HUES64 (cell line): ENCODE results near the gene ARL15.

Experiments used
- H3K27ac ChIP-seq: 2 replicates; pipeline ENCODE4 v1.7.0; 2013; ENCODE audit warnings: low read depth, low read length, inconsistent platforms
- H3K27me3 ChIP-seq: 2 replicates; pipeline ENCODE4 v1.6.1; 2013; ENCODE audit warnings: mild to moderate bottlenecking, low read length; ENCODE audit not compliant: insufficient read depth
- H3K36me3 ChIP-seq: 2 replicates; pipeline ENCODE4 v1.6.1; 2013; ENCODE audit warnings: mild to moderate bottlenecking, low read length; ENCODE audit not compliant: insufficient read depth
- H3K4me1 ChIP-seq: 2 replicates; pipeline ENCODE4 v1.6.1; 2013; ENCODE audit warnings: mild to moderate bottlenecking, low read length, moderate library complexity; ENCODE audit not compliant: insufficient read depth
- H3K4me3 ChIP-seq: 2 replicates; pipeline ENCODE4 v1.5.1; 2013; ENCODE audit warnings: mild to moderate bottlenecking, low read length, moderate library complexity
- H3K9ac ChIP-seq: 2 replicates; pipeline ENCODE4 v1.6.1; 2013; ENCODE audit warnings: mild to moderate bottlenecking, low read depth, low read length
- H3K9me3 ChIP-seq: 2 replicates; pipeline ENCODE4 v1.6.1; 2013; ENCODE audit warnings: low read depth, low read length; ENCODE audit not compliant: insufficient read depth
- WGBS: fragments of 150-250, 120-280 bp; methylation state at CpG from one replicate; pipeline ENCODE4 v1.1.7; 2013; ENCODE audit warnings: missing lambda C conversion rate; 5-methylcytosine and 5-hydroxymethylcytosine counted together

Gene ARL15

DNA sequence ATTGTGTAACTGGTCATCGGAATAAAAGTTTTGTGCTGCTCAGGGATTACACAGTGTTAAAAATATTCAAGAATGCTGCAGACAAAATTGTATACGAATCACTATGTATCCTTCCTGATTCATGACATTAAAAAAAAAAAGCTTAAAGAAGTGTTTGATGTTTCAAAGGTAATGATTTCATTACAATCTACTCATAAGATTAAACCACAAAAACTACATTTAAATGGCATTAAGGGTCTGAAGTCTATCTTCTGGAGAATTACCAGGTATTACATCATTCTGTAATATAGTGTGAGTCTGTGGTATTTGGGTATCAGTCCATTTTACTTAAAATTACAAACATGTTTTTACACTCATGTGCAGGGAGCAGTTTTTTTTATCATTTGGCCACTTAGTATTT, 425.5 kb downstream of the ARL15 start:
- 94% methylated on average over 1 of the region's 2 CpGs for WGBS
- Histone ChIP-seq H3K4me3 (no peak overlapping the region), H3K9ac (no peak overlapping the region), H3K27me3 (no peaks in the 10 kb centered on the region), H3K4me1 (peaks cover 56% of the 10 kb centered on the region), H3K9me3 (no peaks in the 10 kb centered on the region), H3K36me3 (no peaks in the 10 kb centered on the region), H3K27ac (peak overlapping the region; percentile 16; the same call in 1 of the 2 replicates)

DNA sequence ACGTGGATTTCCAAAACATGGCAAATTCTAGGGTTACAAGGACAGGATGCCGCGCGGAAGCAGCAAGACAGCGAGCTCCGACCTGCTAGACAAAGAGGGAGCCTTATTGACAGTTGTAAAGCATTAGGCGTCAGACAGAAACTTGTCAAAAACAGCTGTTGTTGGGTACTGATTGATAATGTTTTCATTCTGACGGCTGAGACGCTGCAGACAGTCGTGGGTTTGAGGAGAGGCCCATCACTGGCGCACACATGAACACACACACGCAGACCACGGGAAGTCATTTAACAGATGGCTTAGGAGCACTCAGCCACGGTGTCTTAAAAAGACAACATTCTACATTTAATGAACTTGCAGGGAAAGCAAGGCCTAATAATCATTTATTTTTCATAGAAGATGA, 426.0 kb downstream of the ARL15 start:
- no peak overlapping the region for H3K9ac ChIP-seq
- H3K4me1 ChIP-seq, result peaks cover 60% of the 10 kb centered on the region
- WGBS, result 38% methylated on average over 14 of the region's 14 CpGs
- peak overlapping the region; percentile 16; the same call in 1 of the 2 replicates for H3K27ac ChIP-seq
- H3K4me3 ChIP-seq, result no peak overlapping the region
- H3K9me3 ChIP-seq, result no peaks in the 10 kb centered on the region
- H3K36me3 ChIP-seq, result no peaks in the 10 kb centered on the region
- no peaks in the 10 kb centered on the region for H3K27me3 ChIP-seq

DNA sequence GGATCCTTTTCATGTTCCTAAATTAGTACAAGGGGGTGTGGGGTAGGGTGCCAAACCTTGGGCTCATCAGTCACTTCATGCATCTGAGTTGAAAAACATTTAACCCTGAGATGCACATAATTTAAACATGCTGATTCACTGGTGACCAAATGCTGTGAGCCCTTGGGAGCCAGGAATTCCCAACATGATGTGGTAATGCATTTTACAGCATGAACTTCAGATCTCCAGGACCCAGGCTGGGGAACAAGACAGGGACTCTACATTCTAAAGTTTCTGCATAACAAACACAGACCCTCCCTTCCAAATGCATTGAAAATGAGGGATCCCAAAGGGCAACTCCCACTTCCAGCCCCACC, 427.7 kb downstream of the ARL15 start:
- peak overlapping the region; percentile 7; the same call in 1 of the 2 replicates for H3K9ac ChIP-seq
- H3K27me3 ChIP-seq, result no peaks in the 10 kb centered on the region
- no peaks in the 10 kb centered on the region for H3K9me3 ChIP-seq
- peaks cover 62% of the 10 kb centered on the region for H3K4me1 ChIP-seq
- H3K4me3 ChIP-seq, result no peak overlapping the region
- no peaks in the 10 kb centered on the region for H3K36me3 ChIP-seq
- peak overlapping the region; percentile 76; the same call in 1 of the 2 replicates for H3K27ac ChIP-seq

DNA sequence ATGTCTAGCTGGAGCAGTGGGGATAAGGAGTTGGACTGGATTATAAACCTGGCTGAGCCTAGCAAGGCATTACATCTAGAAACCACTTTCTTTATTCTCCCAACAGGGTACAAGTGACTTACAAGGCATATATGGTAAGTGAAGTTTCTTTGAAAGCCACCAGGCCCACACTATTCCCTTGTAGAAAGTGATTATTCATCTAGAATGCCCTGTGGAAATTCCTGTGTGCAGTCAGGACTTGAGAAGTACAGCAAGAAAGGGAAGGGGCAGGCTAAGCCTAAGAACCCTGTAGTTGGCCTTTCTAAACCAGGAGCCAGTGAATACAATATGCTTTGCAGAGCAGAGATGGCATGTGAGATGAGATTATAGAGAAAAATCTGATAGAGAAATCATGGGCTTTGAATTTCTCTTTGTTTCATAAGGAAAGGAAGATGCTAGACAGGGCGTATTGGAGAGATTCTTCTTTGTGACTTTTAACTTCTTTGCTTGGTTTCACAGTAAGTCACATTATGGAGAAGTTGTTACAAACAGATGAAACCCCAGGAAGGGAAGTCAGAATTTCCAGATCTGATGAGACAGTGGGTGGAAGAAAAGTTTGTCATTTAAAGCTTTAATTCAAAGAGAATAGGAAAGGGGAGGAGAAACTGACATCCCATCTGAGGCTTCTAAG, 428.2 kb downstream of the ARL15 start:
- Histone ChIP-seq H3K27me3 (no peaks in the 10 kb centered on the region), H3K4me1 (peaks cover 62% of the 10 kb centered on the region), H3K36me3 (no peaks in the 10 kb centered on the region), H3K9me3 (no peaks in the 10 kb centered on the region), H3K9ac (peak overlapping the region; percentile 7; the same call in 1 of the 2 replicates), H3K4me3 (no peak overlapping the region), H3K27ac (peak overlapping the region; percentile 76; the same call in 1 of the 2 replicates)
- 68% methylated on average over 1 of the region's 1 CpG for WGBS

DNA sequence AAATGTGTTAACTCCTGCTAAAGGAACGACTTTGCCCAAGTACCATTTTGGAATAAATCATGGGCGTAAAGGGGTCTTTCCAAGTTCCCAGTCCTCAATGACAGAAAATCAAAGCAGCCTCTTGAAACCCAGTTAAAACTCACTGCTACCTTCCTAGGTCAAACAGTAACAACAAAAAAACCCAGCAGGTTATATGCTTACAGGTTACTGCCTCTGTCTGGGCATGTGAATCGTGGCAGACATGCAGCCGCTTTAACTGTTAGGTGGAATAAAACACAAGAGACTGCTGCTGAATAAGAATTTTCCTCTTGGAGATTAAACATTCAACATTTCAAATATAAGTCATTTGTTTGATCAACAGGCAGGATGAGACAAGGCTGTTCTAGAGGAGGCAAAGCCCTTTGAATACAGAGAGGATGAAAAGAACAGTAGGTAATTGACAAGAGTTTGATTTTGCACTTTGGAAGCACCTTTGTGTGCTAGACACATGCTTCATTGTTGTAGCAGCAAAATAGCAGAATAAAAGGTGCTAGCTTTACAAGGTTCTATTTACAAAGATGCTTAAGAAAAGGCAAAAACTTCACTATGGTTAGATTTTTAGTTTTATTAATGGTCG, 430.6 kb downstream of the ARL15 start:
- Histone ChIP-seq H3K9me3 (no peaks in the 10 kb centered on the region), H3K27ac (peak overlapping the region; percentile 7; the same call in 1 of the 2 replicates), H3K4me3 (no peak overlapping the region), H3K9ac (peak overlapping the region; percentile 24; the same call in 1 of the 2 replicates), H3K27me3 (no peaks in the 10 kb centered on the region), H3K4me1 (peaks cover 45% of the 10 kb centered on the region), H3K36me3 (no peaks in the 10 kb centered on the region)
- WGBS, result 73% methylated on average over 5 of the region's 5 CpGs

DNA sequence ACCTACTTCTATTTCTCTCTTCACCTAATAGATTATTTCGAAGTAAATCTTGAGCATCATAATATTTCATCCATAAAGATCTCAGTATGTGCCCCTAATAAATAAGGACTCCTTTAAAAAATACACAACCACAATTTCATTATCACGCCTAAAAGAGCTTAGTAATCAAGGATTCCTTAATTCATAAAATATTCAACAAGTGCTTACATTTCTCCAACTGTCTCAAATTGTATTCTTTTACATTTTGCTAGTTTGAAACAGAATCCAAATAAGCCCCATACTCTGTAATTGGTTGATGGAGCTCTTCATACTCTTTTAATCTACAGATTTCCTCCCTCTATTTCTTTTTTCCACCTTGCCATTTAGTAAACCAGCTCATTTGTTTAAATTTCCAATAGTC, 432.4 kb downstream of the ARL15 start:
- 95% methylated on average over 2 of the region's 2 CpGs for WGBS

DNA sequence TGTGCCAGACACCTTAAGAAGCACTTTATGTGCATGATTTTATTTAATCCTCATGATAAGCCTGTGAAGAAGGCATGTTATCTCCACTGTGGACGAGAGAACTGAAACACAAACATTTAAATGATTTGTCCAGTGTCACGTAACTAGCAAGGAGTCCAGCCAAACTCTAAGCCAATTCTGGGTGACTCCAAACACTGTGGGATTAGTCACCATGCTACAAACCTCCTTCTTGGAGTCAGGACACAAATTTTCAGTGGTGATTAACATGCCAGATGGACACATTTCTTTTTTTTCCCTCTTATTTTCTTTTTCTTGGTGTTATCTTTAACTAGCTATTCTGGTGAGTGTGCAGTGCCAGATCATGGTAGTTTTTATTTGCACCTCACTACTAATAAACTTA, 433.1 kb downstream of the ARL15 start:
- peaks cover 12% of the 10 kb centered on the region for H3K9me3 ChIP-seq
- H3K4me3 ChIP-seq, result no peak overlapping the region
- H3K27ac ChIP-seq, result no peak overlapping the region
- peaks cover 22% of the 10 kb centered on the region for H3K4me1 ChIP-seq
- 91% methylated on average over 2 of the region's 2 CpGs for WGBS
- H3K36me3 ChIP-seq, result no peaks in the 10 kb centered on the region
- H3K27me3 ChIP-seq, result no peaks in the 10 kb centered on the region
- no peak overlapping the region for H3K9ac ChIP-seq

More for the DNA sequence above, 432.4 kb downstream of the ARL15 start:
- Histone ChIP-seq H3K4me1 (peaks cover 30% of the 10 kb centered on the region), H3K9me3 (peaks cover 12% of the 10 kb centered on the region), H3K27me3 (no peaks in the 10 kb centered on the region), H3K27ac (no peak overlapping the region), H3K9ac (no peak overlapping the region), H3K36me3 (no peaks in the 10 kb centered on the region), H3K4me3 (no peak overlapping the region)

DNA sequence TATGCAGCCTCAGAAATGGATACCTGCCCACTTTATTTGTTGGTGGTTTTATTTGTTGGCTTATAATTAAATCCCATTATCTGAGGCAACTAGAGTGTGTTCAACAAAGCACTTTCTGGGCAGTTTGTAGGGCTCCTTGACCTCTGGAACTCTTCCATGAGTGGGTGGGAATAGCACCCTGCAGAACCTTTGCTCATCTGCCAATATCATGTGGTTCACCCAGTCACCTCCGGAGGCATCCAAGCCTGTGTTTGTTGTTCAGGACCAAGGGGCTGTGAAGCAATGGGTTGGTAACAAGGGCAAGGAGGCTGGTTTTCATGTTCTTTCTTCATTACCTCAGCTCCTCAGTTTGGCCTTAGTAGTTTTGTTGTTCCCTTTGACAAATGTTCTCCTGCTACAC, 436.0 kb downstream of the ARL15 start:
- WGBS, result 89% methylated on average over 1 of the region's 1 CpG
- no peak overlapping the region for H3K9ac ChIP-seq
- H3K27me3 ChIP-seq, result no peaks in the 10 kb centered on the region
- H3K9me3 ChIP-seq, result peaks cover 12% of the 10 kb centered on the region
- H3K4me1 ChIP-seq, result peaks cover 2% of the 10 kb centered on the region; the same call in 1 of the 2 replicates
- H3K4me3 ChIP-seq, result no peak overlapping the region
- no peaks in the 10 kb centered on the region for H3K36me3 ChIP-seq
- H3K27ac ChIP-seq, result no peak overlapping the region

DNA sequence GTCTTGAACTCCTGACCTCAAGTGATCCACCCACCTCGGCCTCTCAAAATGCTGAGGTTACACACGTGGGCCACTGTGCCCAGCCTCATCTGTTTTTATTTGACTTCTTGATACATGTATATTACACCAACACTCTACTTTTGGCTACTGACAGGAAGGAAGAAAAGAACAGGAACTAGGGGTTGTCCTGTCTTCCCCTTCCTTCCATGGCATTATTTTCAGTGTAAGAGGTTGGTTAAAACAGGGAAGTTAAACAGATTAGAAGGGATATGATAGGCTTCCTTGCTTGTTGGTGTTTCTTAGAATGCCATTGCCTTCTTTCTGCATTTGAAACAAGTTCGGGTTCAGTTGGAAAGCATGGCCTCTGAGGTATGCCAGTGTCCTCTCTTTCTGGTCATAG, 437.1 kb downstream of the ARL15 start:
- no peaks in the 10 kb centered on the region for H3K4me1 ChIP-seq
- H3K4me3 ChIP-seq, result no peak overlapping the region
- no peaks in the 10 kb centered on the region for H3K27me3 ChIP-seq
- peaks cover 12% of the 10 kb centered on the region for H3K9me3 ChIP-seq
- H3K36me3 ChIP-seq, result no peaks in the 10 kb centered on the region
- no peak overlapping the region for H3K27ac ChIP-seq
- no peak overlapping the region for H3K9ac ChIP-seq
- 95% methylated on average over 3 of the region's 3 CpGs for WGBS

DNA sequence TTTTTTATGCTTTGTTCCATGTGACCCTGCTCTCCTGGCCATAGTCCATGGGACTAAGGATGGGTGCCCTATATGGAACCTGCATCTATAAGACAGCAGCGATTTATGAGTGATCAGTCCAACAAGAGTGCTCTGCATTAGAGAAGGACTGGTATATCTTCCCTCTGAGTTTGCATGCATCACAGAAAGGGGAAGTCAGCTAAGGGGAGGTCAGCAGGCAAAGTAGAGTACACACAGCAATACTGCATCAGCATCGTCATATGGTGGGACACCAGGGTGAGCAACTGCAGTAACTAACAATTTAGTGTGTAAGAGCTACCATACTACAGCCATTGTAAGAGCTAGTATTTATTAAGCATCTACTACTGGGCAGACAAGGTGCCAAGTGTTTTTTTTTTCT, 438.6 kb downstream of the ARL15 start:
- peaks cover 12% of the 10 kb centered on the region for H3K9me3 ChIP-seq
- no peaks in the 10 kb centered on the region for H3K27me3 ChIP-seq
- no peak overlapping the region for H3K4me3 ChIP-seq
- no peak overlapping the region for H3K27ac ChIP-seq
- no peaks in the 10 kb centered on the region for H3K4me1 ChIP-seq
- H3K36me3 ChIP-seq, result no peaks in the 10 kb centered on the region
- H3K9ac ChIP-seq, result no peak overlapping the region
- 94% methylated on average over 2 of the region's 2 CpGs for WGBS

DNA sequence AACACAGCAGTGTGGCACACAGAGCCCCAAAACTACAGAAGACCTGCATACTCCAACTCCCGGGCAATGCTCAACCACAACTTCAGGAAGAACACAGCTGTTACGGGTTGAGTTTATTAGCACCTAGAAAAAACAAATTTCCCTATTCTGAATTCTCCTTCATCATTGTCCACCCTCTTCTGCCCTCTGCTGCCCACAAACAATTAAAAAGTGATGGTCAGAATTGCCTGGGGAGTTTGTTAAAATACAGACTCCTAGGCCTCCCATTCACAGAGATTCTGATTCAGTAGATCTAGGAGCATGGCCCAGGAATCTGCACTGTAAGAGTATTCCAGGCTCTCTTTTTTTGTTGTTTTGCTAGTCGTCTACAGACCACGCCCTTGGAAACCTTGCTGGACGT, 439.3 kb downstream of the ARL15 start:
- peaks cover 13% of the 10 kb centered on the region for H3K9me3 ChIP-seq
- 89% methylated on average over 5 of the region's 5 CpGs for WGBS

More for the DNA sequence above, 439.3 kb downstream of the ARL15 start:
- no peak overlapping the region for H3K9ac ChIP-seq
- H3K4me3 ChIP-seq, result no peak overlapping the region
- no peaks in the 10 kb centered on the region for H3K36me3 ChIP-seq
- H3K4me1 ChIP-seq, result no peaks in the 10 kb centered on the region
- H3K27me3 ChIP-seq, result no peaks in the 10 kb centered on the region
- H3K27ac ChIP-seq, result no peak overlapping the region
